ACHN (cell line): ENCODE data around the gene POLR1A.

Source experiments
- DNase-seq: peaks from one replicate; pipeline ENCODE4 v3.0.0-alpha.2; 2015
- in situ Hi-C: cut with HindIII; loops from 2 replicates; pipeline ENCODE4 v1.10.0; 2017; ENCODE audit warnings: low sequenced_read_pairs, low pct_ligation_motif_present, low pct_unique_long_range_greater_than_20kb

Gene POLR1A

GRCh38 chr2:86068648-86069047 is 37.0 kb downstream of the POLR1A start:
- in situ Hi-C loops: no loop called here

GRCh38 chr2:86068136-86068588 is 37.5 kb downstream of the POLR1A start:
- in situ Hi-C loops: no loop called here
- DNase-seq: no peak

More at GRCh38 chr2:86068648-86069047, 37.0 kb downstream of the POLR1A start:
- no peak for DNase-seq

- DNase-seq: no peak
- in situ Hi-C loops: no loop called here
These were observed 38.8 kb downstream of the POLR1A start for GRCh38 chr2:86066915-86067314.

GRCh38 chr2:86066007-86066578 is 39.6 kb downstream of the POLR1A start:
- DNase-seq: no peak
- in situ Hi-C loops: no loop called here

DNA sequence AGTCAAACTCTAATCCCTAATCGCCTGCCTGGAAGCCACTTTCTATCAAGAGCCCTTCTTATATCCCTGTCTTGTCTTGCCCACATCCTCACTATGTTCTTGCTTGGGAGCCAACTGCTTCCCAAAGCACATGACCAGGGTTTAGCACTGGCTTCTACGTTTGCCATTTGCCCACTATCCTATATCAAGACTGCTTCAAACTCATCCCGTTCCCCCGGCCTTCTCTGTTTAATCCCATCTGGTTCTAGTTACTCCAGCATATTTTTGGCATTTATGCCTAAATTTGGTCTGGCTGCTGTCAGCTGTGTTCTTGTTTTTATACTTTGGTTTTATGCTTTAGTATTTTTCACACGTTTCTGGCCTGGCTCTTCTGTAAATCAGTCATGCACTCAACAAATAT is 40.2 kb downstream of the POLR1A start:
- DNase-seq: no peak
- in situ Hi-C loops: no loop called here

- DNase-seq: no peak
These were observed 41.7 kb downstream of the POLR1A start for GRCh38 chr2:86064006-86064405.

DNA sequence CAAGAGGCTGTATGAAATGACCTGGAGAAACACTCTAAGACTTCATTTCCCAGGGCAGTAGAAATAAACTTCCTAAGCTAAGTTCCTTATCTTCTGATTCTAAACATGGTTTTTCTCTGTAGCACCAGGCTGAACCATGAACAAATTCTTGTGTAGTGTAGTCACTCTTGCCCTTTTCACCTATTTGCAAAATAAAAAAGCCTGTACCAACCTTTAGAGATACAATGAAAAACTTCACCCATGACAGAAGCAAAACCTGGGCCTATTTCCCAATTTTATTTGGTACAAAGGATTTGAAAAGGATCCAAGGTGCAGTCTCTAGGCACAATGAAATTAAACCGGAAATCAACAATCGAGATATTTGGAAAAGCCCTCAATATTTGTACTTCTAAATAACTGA is 43.6 kb downstream of the POLR1A start:
- in situ Hi-C loops: no loop called here
- DNase-seq: peak; percentile 45

More at GRCh38 chr2:86064006-86064405, 41.7 kb downstream of the POLR1A start:
- in situ Hi-C loops: no loop called here

DNA sequence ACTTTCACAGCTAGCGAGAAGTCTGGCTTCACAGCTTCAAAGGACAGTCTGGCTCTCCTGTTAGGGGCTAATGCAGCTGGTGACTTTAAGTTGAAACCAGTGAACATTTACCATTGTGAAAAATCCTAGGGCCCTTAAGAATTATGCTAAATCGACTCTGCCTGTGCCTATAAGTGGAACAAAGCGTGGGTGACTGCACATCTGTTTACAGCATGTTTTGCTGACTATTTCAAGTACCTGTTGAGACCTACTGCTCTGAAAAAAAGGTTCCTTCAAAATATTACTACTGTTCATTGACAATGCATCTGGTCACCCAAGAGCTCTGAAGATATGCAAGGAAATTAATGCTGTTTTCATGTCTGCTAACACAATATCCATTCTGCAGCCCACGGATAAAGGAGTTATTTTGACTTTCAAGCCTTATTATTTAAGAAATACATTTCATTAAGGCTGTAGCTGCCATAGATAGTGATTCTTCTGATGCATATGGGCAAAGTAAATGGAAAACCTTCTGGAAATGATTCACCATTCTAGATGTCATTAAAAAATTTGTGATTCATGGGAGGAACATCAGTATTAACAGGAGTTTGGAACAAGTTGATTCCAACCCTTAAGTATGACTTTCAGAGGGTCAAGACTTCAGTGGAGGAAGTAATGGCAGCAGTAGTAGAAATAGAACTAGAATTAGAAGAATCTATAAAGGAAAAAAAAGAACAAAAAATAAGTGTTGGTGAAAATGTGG is 48.9 kb downstream of the POLR1A start:
- in situ Hi-C loops: no loop called here
- no peak for DNase-seq

- in situ Hi-C loops: no loop called here
- DNase-seq: no peak
These were observed 50.4 kb downstream of the POLR1A start for GRCh38 chr2:86055314-86055713.

DNA sequence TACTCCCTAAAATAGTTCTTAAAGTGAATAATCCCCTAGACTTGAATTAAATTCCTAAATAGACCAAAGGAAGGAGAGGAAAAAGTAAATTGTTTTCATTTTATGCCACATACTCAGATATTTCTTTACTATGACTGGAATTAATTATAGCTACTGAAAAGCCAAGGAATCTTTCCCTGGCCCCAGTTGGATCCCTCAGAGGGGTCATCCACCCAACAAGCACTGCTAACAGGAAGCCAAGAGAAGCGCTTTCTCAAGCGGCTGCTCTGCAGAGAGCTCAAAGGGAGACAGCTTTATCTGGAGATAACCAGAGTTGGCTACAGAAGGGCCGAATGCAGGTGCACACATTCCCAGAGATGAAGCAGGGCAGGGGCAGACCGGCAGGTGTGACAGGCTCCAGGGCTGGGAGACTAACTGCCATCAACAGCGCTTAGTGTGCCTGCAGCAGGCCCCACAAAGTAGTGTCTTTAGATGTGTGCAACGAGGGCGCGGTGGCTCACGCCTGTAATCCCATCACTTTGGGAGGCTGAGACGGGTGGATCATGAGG is 51.1 kb downstream of the POLR1A start:
- DNase-seq: no peak
- in situ Hi-C loops: no loop called here

DNA sequence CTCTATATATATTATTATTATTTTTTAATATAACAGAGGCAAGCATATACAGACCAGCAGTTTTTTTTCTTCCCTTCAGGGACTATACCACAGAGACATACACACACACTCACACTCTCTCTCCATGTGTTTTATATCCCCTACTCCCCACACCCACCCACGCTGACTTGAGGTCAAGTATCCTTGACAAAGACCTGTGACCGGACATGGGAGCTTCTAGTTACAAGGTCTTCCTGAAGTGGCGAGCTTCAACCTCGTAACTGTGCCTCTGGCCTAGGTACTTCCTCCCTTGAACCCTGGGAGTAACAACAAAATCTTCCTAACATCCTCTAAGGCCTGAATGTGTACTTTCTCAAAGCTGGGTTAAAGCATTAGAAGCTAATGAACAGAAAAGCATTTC is 52.5 kb downstream of the POLR1A start:
- DNase-seq: no peak
- in situ Hi-C loops: no loop called here

- in situ Hi-C loops: no loop called here
- DNase-seq: no peak
These were observed 53.0 kb downstream of the POLR1A start for GRCh38 chr2:86052676-86053075.

GRCh38 chr2:86052265-86052664 is 53.4 kb downstream of the POLR1A start:
- DNase-seq: no peak
- in situ Hi-C loops: no loop called here

- in situ Hi-C loops: no loop called here
- no peak for DNase-seq
These were observed 55.4 kb downstream of the POLR1A start for GRCh38 chr2:86050301-86050700.

DNA sequence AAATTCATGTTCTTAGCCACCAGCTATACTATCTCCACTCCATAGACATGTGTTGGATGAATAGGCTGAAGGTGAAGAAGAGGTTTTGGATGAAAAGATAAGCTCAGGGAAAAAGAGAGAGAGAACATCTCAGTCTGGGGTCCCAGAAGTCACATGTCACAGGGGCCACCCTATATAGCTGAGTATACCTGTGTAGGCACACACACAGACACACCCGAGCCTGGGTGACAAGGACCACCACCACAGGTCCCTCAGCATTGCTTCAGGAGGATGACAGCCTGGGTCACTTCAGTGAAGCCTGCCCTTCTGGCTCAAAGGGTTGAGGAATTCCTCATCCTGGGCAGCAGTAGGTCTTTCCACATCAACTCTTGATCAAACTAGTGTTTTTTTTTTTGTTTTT is 56.2 kb downstream of the POLR1A start:
- in situ Hi-C loops: no loop called here
- no peak for DNase-seq

GRCh38 chr2:86048888-86049287 is 56.8 kb downstream of the POLR1A start:
- DNase-seq: no peak
- in situ Hi-C loops: no loop called here

DNA sequence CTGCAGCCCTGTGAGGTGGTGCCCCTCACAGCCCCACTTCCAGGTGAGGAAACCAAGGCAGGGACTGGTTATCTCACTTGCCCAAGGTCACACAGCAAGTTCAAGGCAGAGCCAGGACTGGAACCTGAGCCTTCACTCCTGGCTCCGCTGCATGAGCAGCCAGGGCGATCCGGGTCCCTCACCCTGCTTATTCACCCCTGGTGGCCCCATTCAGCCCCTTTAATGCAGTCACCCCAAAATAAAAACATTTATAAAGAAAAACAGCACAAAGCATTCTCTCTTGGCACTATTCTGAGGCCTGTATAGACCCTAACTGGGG is 57.3 kb downstream of the POLR1A start:
- DNase-seq: no peak
- in situ Hi-C loops: no loop called here

DNA sequence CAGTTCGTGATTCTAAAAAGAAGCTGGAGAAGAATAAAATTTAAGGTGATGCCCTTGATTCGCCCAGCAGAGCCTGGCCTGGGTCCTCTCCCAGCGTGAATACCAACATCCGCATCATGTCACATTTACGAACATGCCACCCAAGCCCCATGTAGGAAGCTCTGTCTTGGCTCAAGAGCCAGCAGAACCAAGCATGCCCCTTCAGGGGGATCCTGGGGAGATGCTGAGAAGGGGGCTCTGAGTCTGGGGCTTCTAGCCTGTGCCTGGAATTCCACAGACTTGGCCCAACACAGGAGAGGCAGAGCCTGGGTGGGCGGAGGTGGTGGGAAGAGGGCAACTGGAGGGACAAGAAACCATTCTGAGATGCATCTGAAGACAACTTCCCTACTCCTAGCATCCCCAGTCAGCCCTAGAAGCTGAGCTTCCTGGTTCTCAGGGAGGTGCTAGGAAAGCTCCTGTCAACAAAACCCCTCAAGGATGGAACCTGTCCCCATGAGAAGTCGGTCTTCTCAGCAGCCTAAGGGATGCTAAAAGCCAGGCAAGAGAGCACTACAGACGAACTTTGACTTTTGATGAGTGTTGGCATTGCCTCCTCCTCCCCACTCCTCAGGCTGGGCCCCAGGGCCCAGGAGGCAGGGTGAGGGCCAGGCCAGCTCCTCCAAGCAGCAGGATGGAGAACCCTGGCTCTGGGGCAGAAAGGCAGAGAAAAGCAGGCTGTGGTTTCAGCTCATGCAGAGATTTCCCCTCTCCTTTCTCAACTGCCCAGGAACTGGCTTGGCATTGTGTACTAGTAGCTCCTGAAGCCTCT is 57.9 kb downstream of the POLR1A start:
- DNase-seq: no peak
- in situ Hi-C loops: no loop called here

- in situ Hi-C loops: no loop called here
- DNase-seq: no peak
These were observed 60.1 kb downstream of the POLR1A start for GRCh38 chr2:86045541-86045940.
